ENCODE results near the gene PARP12.

The PARP12 gene

DNA sequence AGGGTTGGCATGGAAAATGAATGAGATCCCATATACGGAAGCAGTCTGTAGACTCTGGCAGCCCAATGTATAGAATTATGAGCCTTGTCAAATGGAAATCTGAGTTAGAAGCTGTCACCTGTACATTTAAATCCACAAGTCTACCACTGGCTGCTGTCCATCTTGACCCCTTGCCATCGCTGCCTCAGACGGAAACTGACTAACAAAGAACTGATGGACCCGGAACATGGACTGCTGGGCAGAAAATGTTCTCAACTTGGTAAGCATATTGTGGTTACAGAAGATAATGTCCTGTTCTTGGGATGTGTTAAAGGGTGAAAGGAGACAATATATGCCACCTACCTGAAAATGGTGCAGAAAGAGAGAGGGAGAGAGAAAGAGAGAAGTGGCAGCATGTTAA is 37.5 kb downstream of the PARP12 start:
- TF ChIP-seq, protein P1, sequence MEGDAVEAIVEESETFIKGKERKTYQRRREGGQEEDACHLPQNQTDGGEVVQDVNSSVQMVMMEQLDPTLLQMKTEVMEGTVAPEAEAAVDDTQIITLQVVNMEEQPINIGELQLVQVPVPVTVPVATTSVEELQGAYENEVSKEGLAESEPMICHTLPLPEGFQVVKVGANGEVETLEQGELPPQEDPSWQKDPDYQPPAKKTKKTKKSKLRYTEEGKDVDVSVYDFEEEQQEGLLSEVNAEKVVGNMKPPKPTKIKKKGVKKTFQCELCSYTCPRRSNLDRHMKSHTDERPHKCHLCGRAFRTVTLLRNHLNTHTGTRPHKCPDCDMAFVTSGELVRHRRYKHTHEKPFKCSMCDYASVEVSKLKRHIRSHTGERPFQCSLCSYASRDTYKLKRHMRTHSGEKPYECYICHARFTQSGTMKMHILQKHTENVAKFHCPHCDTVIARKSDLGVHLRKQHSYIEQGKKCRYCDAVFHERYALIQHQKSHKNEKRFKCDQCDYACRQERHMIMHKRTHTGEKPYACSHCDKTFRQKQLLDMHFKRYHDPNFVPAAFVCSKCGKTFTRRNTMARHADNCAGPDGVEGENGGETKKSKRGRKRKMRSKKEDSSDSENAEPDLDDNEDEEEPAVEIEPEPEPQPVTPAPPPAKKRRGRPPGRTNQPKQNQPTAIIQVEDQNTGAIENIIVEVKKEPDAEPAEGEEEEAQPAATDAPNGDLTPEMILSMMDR (IDR thresholded peaks at IDR 0.05; ENCODE audit: unreplicated experiment in 3 of 3), result no peak
- H3K4me3 Mint-ChIP-seq, result no peak overlapping the region
- no peak overlapping the region for H3K27ac Mint-ChIP-seq
- no peaks in the 10 kb centered on the region for H3K9me3 Mint-ChIP-seq
- no peaks in the 10 kb centered on the region for H3K36me3 Mint-ChIP-seq (ENCODE audit: low read depth)
- no peaks in the 10 kb centered on the region for H3K4me1 Mint-ChIP-seq
- H3K27me3 Mint-ChIP-seq (ENCODE audit: low read depth), result peaks cover 14% of the 10 kb centered on the region

DNA sequence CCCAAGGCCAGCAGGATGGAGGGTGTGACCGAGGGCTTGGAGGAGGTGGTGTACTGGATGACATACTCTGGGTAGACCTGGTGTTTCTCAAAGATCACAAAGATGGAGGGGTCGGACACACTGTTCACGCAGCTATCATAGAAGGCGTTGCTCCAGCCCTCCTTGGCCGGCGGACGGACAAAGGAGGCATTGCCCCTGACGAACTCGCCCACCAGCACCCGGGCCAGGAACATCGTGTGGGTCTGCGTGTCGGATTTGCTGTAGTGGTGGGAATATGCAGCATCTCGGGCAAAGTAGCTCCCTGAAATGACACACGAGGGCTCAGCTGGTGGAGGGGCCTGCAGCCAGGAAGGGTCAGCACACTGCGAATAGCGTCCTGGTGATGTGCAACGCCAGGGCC is 38.2 kb downstream of the PARP12 start:
- Mint-ChIP-seq H3K4me1 (no peaks in the 10 kb centered on the region), H3K36me3 (ENCODE audit: low read depth) (no peaks in the 10 kb centered on the region), H3K27me3 (ENCODE audit: low read depth) (peaks cover 20% of the 10 kb centered on the region), H3K9me3 (no peaks in the 10 kb centered on the region), H3K27ac (no peak overlapping the region), H3K4me3 (no peak overlapping the region)
- TF ChIP-seq, protein P1 (IDR thresholded peaks at IDR 0.05; ENCODE audit: unreplicated experiment in 3 of 3), result no peak

DNA sequence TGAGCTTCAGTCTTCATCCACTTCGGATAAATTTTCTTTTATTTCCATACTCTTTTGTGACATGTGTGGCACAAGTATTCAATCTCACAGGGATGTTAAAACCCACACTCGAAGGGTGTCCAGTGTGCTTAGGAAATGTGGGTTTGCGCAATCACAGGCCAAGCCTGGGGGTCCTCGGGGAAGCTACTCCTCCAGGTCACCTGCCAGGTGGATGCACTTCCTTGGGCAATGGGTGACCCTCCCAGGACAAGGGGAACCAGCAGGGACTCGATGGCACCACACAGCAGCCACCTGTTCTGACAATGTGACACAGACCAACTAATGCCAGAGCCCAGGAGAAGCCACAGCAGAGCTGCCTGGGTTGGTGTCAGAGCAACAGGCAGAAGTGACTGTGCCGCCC is 39.0 kb downstream of the PARP12 start:
- Mint-ChIP-seq H3K27ac (no peak overlapping the region), H3K4me3 (no peak overlapping the region), H3K27me3 (ENCODE audit: low read depth) (peaks cover 28% of the 10 kb centered on the region), H3K4me1 (no peaks in the 10 kb centered on the region), H3K9me3 (no peaks in the 10 kb centered on the region), H3K36me3 (ENCODE audit: low read depth) (no peaks in the 10 kb centered on the region)
- TF ChIP-seq, protein P1 (IDR thresholded peaks at IDR 0.05; ENCODE audit: unreplicated experiment in 3 of 3), result no peak

DNA sequence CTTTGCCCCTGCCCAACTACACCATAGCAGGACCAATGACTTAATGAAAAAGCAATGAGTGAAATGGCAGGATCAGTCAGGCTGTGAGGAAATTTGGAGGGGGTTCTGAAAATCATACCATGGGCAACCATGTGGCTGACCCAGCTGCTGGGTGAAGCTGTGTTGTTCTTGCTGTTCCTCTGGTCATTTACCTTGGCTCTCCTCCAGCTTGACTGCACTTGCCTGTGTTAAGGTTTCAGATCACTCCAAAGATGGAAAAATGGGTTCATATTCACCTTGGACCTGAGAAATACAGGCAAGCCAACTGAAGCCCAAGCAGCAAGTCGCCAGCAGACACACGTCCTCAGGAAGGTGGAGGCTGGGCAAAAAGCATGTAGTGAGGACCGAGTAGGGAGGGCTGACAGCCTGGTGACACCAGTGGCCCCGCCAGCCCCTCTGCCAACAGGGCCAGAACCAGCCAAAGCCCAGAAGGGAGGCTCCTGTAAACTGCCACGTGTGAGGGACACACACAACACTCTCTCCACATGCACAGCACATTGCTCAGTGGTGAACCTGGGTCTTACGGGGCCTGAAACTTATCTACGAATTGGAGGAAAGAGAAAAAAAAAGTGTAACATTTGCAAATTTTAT is 40.1 kb downstream of the PARP12 start:
- Mint-ChIP-seq H3K27ac (no peak overlapping the region), H3K4me1 (no peaks in the 10 kb centered on the region), H3K4me3 (no peak overlapping the region), H3K27me3 (ENCODE audit: low read depth) (peaks cover 20% of the 10 kb centered on the region), H3K9me3 (no peaks in the 10 kb centered on the region), H3K36me3 (ENCODE audit: low read depth) (no peaks in the 10 kb centered on the region)
- TF ChIP-seq, protein P1 (IDR thresholded peaks at IDR 0.05; ENCODE audit: unreplicated experiment in 3 of 3), result no peak

DNA sequence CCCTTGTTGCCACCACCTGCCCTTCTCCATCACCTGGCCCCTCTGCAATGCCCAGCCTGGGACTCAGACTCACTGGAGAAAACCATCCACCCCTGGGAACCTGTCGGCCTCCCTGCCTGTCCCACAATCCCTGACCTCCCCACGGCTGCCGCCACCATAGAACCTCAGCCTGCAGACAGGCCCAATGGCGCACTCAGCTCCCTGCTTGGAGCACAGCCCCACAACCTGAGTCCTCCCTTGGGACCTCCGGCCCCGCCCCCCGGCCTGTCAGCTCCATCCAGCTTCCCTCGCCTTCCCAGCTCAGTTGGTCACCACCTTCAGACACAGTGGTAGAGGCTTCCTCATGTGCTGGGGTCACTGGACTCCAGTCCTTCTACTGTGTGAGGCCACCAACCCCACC is 41.1 kb downstream of the PARP12 start:
- no peak overlapping the region for H3K27ac Mint-ChIP-seq
- TF ChIP-seq, protein P1 (IDR thresholded peaks at IDR 0.05; ENCODE audit: unreplicated experiment in 3 of 3), result no peak
- no peak overlapping the region for H3K4me3 Mint-ChIP-seq
- no peaks in the 10 kb centered on the region for H3K4me1 Mint-ChIP-seq
- H3K27me3 Mint-ChIP-seq (ENCODE audit: low read depth), result peaks cover 20% of the 10 kb centered on the region
- H3K9me3 Mint-ChIP-seq, result no peaks in the 10 kb centered on the region
- no peaks in the 10 kb centered on the region for H3K36me3 Mint-ChIP-seq (ENCODE audit: low read depth)

DNA sequence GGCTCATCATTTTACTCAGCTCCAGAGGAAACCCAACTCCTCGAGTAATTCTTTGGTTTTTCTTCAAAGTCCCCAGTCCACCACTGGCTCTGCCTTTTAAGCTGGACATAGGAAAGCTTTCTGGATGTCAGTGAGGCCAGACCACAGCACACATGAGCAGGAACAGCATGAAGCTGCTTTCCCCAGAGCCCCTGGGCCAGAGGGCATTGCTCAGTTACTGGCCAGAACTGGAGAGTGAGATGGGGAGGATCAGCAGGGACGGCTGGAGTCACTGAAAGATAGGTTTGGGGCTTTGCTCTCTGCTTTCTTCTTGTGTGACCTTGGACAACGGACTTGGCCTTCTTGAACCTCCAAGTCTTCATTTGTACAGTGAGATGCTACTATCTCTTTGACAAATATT is 43.1 kb downstream of the PARP12 start:
- Mint-ChIP-seq H3K27me3 (ENCODE audit: low read depth) (peaks cover 20% of the 10 kb centered on the region), H3K4me3 (no peak overlapping the region)

More for the DNA sequence above, 43.1 kb downstream of the PARP12 start:
- TF ChIP-seq, protein P1 (IDR thresholded peaks at IDR 0.05; ENCODE audit: unreplicated experiment in 3 of 3), result no peak
- Mint-ChIP-seq H3K9me3 (no peaks in the 10 kb centered on the region), H3K36me3 (ENCODE audit: low read depth) (no peaks in the 10 kb centered on the region), H3K27ac (no peak overlapping the region), H3K4me1 (no peaks in the 10 kb centered on the region)
